GM12878 (cell line): ENCODE data around the gene B9D1. TPM values are rescaled to one million over a fixed set of nuclear protein-coding genes. Genes with fewer than 3 reads are reported as not detected.

Source experiments
- ATAC-seq: fragments of 200-7000 bp; cut with Tn5 transposase; 3 replicates; pipeline ENCODE4 v1.9.1; 2020; ENCODE audit warnings: mild to moderate bottlenecking, moderate library complexity
- BruUV-seq: library from RNA; stranded (reverse); fragments of 400-500 nt; replicated peaks from 2 replicates; lab custom pipeline; 2021; lab: Mats Ljungman, UMichigan
- CTCF ChIA-PET: fragments of 300-600 bp; sonication (Branson Sonifier 250); formaldehyde crosslinking; extraction: SDS; loops from one replicate; lab custom pipeline; 2021; ENCODE audit warnings: inconsistent platforms; lab: Yijun Ruan, JAX
- POLR2A ChIA-PET: fragments of 350-600 bp; formaldehyde crosslinking; extraction: SDS; loops from one replicate; lab custom pipeline; 2021; ENCODE audit warnings: inconsistent platforms; lab: Charles Lee
- RAD21 ChIA-PET: fragments of 300-600 bp; sonication (Branson Sonifier 250); formaldehyde crosslinking; loops from one replicate; lab custom pipeline; 2023; ENCODE audit warnings: antibody characterized with exemption; ENCODE audit not compliant: unreplicated experiment; lab: Charles Lee
- SMC1A ChIA-PET: fragments of 300-600 bp; sonication (Branson Sonifier 250); formaldehyde crosslinking; loops from one replicate; lab custom pipeline; 2023; ENCODE audit not compliant: unreplicated experiment, uncharacterized antibody; lab: Charles Lee
- DNase-seq: peaks from one replicate; pipeline ENCODE4 v3.0.0-alpha.2; 2011; ENCODE audit warnings: low read depth, low spot score
- FAIRE-seq: peaks from 3 replicates; lab custom pipeline; 2011; peaks lifted over from hg19 to GRCh38; lab: Jason Lieb, UNC
- H2AFZ ChIP-seq: 2 replicates; pipeline ENCODE4 v1.6.0; 2011; ENCODE audit warnings: low read depth, low read length, control low read depth; ENCODE audit not compliant: control insufficient read depth
- H3K27ac ChIP-seq: 2 replicates; pipeline ENCODE4 v1.5.1; 2011; ENCODE audit warnings: control low read depth; ENCODE audit not compliant: control insufficient read depth, insufficient read depth
- H3K27me3 ChIP-seq, 2 experiments: replicated peaks in 1 of 2; 2 replicates each; pipeline versions ENCODE4 v1.6.0 to v1.6.1; 2011; ENCODE audit warnings: low read length in 1 of 2; ENCODE audit not compliant: control insufficient read depth in 2 of 2, insufficient read depth in 2 of 2
- H3K36me3 ChIP-seq, 2 experiments: 2 replicates each; pipeline ENCODE4 v1.5.1; 2011; ENCODE audit warnings: low read length in 1 of 2; ENCODE audit not compliant: control insufficient read depth in 2 of 2, insufficient read depth in 2 of 2
- H3K4me1 ChIP-seq: 2 replicates; pipeline ENCODE4 v1.6.1; 2011; ENCODE audit warnings: mild to moderate bottlenecking, low read length, moderate library complexity, mixed read lengths; ENCODE audit not compliant: control insufficient read depth, insufficient read depth
- H3K4me2 ChIP-seq: 2 replicates; pipeline ENCODE4 v1.6.0; 2011; ENCODE audit warnings: control low read depth; ENCODE audit not compliant: control insufficient read depth, insufficient read depth
- H3K4me3 ChIP-seq: fragments of 200-600 bp; sonication (generic); 2 replicates; pipeline ENCODE4 v1.5.1; 2016
- H3K79me2 ChIP-seq: 2 replicates; pipeline ENCODE4 v1.6.0; 2011; ENCODE audit warnings: low read length; ENCODE audit not compliant: control insufficient read depth, insufficient read depth
- H3K9ac ChIP-seq: 2 replicates; pipeline ENCODE4 v1.8.0; 2011; ENCODE audit warnings: low read length, control low read depth, mixed read lengths; ENCODE audit not compliant: control insufficient read depth, insufficient read depth
- H3K9me3 ChIP-seq: replicated peaks from 3 replicates; pipeline ENCODE4 v1.5.1; 2011; ENCODE audit warnings: mild to moderate bottlenecking, low read length; ENCODE audit not compliant: control insufficient read depth, insufficient read depth
- H4K20me1 ChIP-seq: 2 replicates; pipeline ENCODE4 v1.6.0; 2011; ENCODE audit not compliant: control insufficient read depth, insufficient read depth
- NFIC ChIP-seq: IDR thresholded peaks from 2 replicates; pipeline ENCODE4 v1.6.1; 2012; ENCODE audit warnings: low read depth, mild to moderate bottlenecking, inconsistent platforms, low read length, moderate library complexity
- RFX5 ChIP-seq: IDR thresholded peaks from 2 replicates; pipeline ENCODE4 v1.6.1; 2011; ENCODE audit warnings: low read depth, low read length, improper control_type of control experiment
- SIX5 ChIP-seq: IDR thresholded peaks from 2 replicates; pipeline ENCODE4 v1.6.1; 2011; ENCODE audit warnings: mild to moderate bottlenecking, low read depth, low read length, moderate library complexity; ENCODE audit not compliant: severe bottlenecking
- YY1 ChIP-seq: IDR thresholded peaks from 2 replicates; pipeline ENCODE4 v1.6.1; 2011; ENCODE audit warnings: low read depth, mild to moderate bottlenecking, low read length
- ZNF592 ChIP-seq: fragments of 450-650 bp; IDR thresholded peaks from 2 replicates; pipeline ENCODE4 v1.6.1; 2017; ENCODE audit warnings: mild to moderate bottlenecking, moderate library complexity
- WGBS: methylation state at CpG from one replicate; pipeline ENCODE4 v1.1.6; 2016; ENCODE audit warnings: low lambda C conversion rate; ENCODE audit not compliant: insufficient replicate concordance, insufficient coverage; ENCODE audit errors: missing lambda C conversion rate; 5-methylcytosine and 5-hydroxymethylcytosine counted together
- in situ Hi-C: fragments of 300-500 bp; cut with MboI; formaldehyde crosslinking; loops from 9 replicates; pipeline ENCODE4 v1.14.3; 2018; ENCODE audit warnings: mixed read lengths
- intact Hi-C: fragments of 100-400 bp; cut with micrococcal nuclease; formaldehyde crosslinking; loops from one replicate; pipeline ENCODE4 v1.14.2; 2022; ENCODE audit not compliant: unreplicated experiment
- polyA plus RNA-seq, 11 experiments: library from polyadenylated mRNA; depleted of rRNA in 4 of 11; unstranded in 6 of 11; stranded (reverse) in 5 of 11; fragments of >200 nt; fragmentation: Nextera tagmentation in 4 of 11; fragmentation: Illumina TruSeq in 1 of 11; extraction: Ambion mirVana in 4 of 11; extraction: Trizol in 1 of 11; gene quantifications; 1 replicate in 1 of 11; 2 replicates in 10 of 11; pipeline versions ENCODE4 v1.2.1 to v1.2.3, GENCODE V29; 2011 to 2016; ENCODE audit warnings: inconsistent platforms in 2 of 11, missing spikeins in 2 of 11, low read depth in 1 of 11
- total RNA-seq, 4 experiments: library from RNA; depleted of rRNA in 3 of 4; stranded (reverse); fragments of >200 nt in 3 of 4; fragmentation: Illumina TruSeq in 1 of 4; extraction: Trizol in 1 of 4; gene quantifications; 2 replicates each; pipeline versions ENCODE4 v1.2.1 to v1.2.3, GENCODE V29; 2013 to 2021
- TF ChIP-seq, protein P1 (sequence below): IDR thresholded peaks from 2 replicates; pipeline ENCODE4 v1.6.1; 2012; ENCODE audit warnings: improper control_type of control experiment, low read depth, low read length; ENCODE audit not compliant: insufficient replicate concordance

Gene B9D1
- total and polyA plus RNA-seq, 10 of the 15 experiments (the other 5 are each of a cell fraction or from before 2014, with no cell fraction given): 5.9 to 18.3 (median 9.8) TPM

DNA sequence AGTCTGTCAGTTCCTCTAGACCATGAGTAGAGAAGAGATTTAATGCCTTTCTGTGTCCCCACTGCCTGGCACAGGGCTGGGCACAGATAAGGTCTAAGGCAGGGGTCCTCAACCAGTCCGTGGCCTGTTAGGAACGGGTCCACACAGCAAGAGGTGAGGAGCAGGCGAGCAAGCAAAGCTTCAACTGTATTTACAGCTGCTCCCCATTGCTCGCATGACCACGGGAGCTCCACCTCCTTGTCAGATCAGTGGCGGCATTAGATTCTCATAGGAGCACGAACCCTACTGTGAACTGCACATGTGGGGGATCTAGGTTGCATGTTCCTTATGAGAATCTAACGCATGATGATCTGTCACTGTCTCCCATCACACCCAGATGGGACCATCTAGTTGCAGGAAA is 1.8 kb downstream of the B9D1 start:
- in situ Hi-C loops (loop anchor here (5.0 kb wide), 1 partner anchor 87 kb away; no protein-coding TSS in a partner anchor), intact Hi-C loops (loop anchor here (5.0 to 10.0 kb wide), 2 partner anchors 152 to 284 kb away; partner anchors contain the start of gene ALDH3A2)
- FAIRE-seq: no peak
- Histone ChIP-seq H3K36me3 (no peaks in the 10 kb centered on the region), H3K9ac (no peak overlapping the region), H3K4me3 (no peak overlapping the region), H3K9me3 (no peaks in the 10 kb centered on the region), H3K4me1 (peaks cover 7% of the 10 kb centered on the region), H3K4me2 (no peak overlapping the region), H3K79me2 (no peaks in the 10 kb centered on the region), H3K27me3 (no peaks in the 10 kb centered on the region; a peak in 2 of 4 replicates), H4K20me1 (no peaks in the 10 kb centered on the region), H3K27ac (no peak overlapping the region), H2AFZ (no peak overlapping the region)
- POLR2A ChIA-PET: no interaction called here
- no peak for DNase-seq
- CTCF ChIA-PET: interaction anchor here (1.7 kb wide), 1 partner anchor 86 kb away, joined by 5 read pairs; no protein-coding TSS in a partner anchor
- SMC1A ChIA-PET: no interaction called here
- no TSS peak for BruUV-seq
- RAD21 ChIA-PET: interaction anchor here (0.6 kb wide), 1 partner anchor 37 kb away, joined by 3 read pairs; no protein-coding TSS in a partner anchor
- TF ChIP-seq NFIC: no peak
- ATAC-seq: no peak
- 67% methylated on average over 8 of the region's 8 CpGs for WGBS

GRCh38 chr17:19359856-19360255 is 2.7 kb downstream of the B9D1 start:
- RAD21 ChIA-PET: no interaction called here
- CTCF ChIA-PET: interaction anchor here (0.6 to 1.7 kb wide), 3 partner anchors 10 to 87 kb away, joined by 4 to 5 read pairs (median 5); partner anchors contain the start of gene MAPK7
- H3K4me1 ChIP-seq: peaks cover 7% of the 10 kb centered on the region
- H3K79me2 ChIP-seq: no peaks in the 10 kb centered on the region
- H4K20me1 ChIP-seq: no peaks in the 10 kb centered on the region
- BruUV-seq: no TSS peak
- H3K4me3 ChIP-seq: no peak overlapping the region
- H3K27ac ChIP-seq: no peak overlapping the region
- intact Hi-C loops: loop anchor here (5.0 to 10.0 kb wide), 2 partner anchors 152 to 285 kb away; partner anchors contain the start of gene ALDH3A2
- no peak for DNase-seq
- no peak overlapping the region for H2AFZ ChIP-seq
- FAIRE-seq: no peak
- H3K27me3 ChIP-seq: no peaks in the 10 kb centered on the region; a peak in 2 of 4 replicates
- WGBS: 45% methylated on average over 5 of the region's 5 CpGs
- H3K4me2 ChIP-seq: no peak overlapping the region
- H3K9ac ChIP-seq: no peak overlapping the region
- no peak for ATAC-seq
- in situ Hi-C loops: loop anchor here (5.0 kb wide), 1 partner anchor 87 kb away; no protein-coding TSS in a partner anchor
- POLR2A ChIA-PET: no interaction called here
- SMC1A ChIA-PET: no interaction called here
- no peaks in the 10 kb centered on the region for H3K36me3 ChIP-seq
- H3K9me3 ChIP-seq: no peaks in the 10 kb centered on the region
- no peak for TF ChIP-seq YY1
- TF ChIP-seq, protein P1, sequence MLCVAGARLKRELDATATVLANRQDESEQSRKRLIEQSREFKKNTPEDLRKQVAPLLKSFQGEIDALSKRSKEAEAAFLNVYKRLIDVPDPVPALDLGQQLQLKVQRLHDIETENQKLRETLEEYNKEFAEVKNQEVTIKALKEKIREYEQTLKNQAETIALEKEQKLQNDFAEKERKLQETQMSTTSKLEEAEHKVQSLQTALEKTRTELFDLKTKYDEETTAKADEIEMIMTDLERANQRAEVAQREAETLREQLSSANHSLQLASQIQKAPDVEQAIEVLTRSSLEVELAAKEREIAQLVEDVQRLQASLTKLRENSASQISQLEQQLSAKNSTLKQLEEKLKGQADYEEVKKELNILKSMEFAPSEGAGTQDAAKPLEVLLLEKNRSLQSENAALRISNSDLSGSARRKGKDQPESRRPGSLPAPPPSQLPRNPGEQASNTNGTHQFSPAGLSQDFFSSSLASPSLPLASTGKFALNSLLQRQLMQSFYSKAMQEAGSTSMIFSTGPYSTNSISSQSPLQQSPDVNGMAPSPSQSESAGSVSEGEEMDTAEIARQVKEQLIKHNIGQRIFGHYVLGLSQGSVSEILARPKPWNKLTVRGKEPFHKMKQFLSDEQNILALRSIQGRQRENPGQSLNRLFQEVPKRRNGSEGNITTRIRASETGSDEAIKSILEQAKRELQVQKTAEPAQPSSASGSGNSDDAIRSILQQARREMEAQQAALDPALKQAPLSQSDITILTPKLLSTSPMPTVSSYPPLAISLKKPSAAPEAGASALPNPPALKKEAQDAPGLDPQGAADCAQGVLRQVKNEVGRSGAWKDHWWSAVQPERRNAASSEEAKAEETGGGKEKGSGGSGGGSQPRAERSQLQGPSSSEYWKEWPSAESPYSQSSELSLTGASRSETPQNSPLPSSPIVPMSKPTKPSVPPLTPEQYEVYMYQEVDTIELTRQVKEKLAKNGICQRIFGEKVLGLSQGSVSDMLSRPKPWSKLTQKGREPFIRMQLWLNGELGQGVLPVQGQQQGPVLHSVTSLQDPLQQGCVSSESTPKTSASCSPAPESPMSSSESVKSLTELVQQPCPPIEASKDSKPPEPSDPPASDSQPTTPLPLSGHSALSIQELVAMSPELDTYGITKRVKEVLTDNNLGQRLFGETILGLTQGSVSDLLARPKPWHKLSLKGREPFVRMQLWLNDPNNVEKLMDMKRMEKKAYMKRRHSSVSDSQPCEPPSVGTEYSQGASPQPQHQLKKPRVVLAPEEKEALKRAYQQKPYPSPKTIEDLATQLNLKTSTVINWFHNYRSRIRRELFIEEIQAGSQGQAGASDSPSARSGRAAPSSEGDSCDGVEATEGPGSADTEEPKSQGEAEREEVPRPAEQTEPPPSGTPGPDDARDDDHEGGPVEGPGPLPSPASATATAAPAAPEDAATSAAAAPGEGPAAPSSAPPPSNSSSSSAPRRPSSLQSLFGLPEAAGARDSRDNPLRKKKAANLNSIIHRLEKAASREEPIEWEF: no peak
- no peak for TF ChIP-seq SIX5
- no peak for TF ChIP-seq RFX5
- no peak for TF ChIP-seq ZNF592
